Kidney capillary endothelial cell (primary cell): ENCODE data around the gene IP6K2.
A peak's percentile ranks its signal among the peaks of the same experiment; 100 is the strongest.
"Not testable (repeated sequence)": the region's sequence is repeated elsewhere in the genome, so short reads cannot be mapped to it uniquely, and the experiment has no call there.

Experiments
- DNase-seq: peaks from one replicate; pipeline ENCODE4 v3.0.0-alpha.2; 2018; ENCODE audit warnings: low spot score

The IP6K2 gene

GRCh38 chr3:48716982-48717746 is at the start of gene IP6K2:
Gene IP6K2 (minus strand): TSS chr3:48717221. CDS start chr3:48695291, 21,930 bp downstream.
- peak; percentile 99 for DNase-seq

- no peak for DNase-seq
These were observed 48.4 kb upstream of the IP6K2 start for GRCh38 chr3:48765376-48765775.

GRCh38 chr3:48762816-48763215 is 45.8 kb upstream of the IP6K2 start:
- DNase-seq = no peak

GRCh38 chr3:48759991-48760540 is 43.0 kb upstream of the IP6K2 start:
- DNase-seq = not testable (repeated sequence)

GRCh38 chr3:48759531-48759930 is 42.5 kb upstream of the IP6K2 start:
- not testable (repeated sequence) for DNase-seq

- DNase-seq = no peak
These were observed 42.0 kb upstream of the IP6K2 start for GRCh38 chr3:48759071-48759470.

GRCh38 chr3:48756640-48757039 is 39.6 kb upstream of the IP6K2 start:
- no peak for DNase-seq

- DNase-seq = no peak
These were observed 33.8 kb upstream of the IP6K2 start for GRCh38 chr3:48750856-48751255.

- no peak for DNase-seq
These were observed 31.7 kb upstream of the IP6K2 start for GRCh38 chr3:48748754-48749153.

- no peak for DNase-seq
These were observed 30.7 kb upstream of the IP6K2 start for GRCh38 chr3:48747706-48748105.

- DNase-seq = no peak
These were observed 30.1 kb upstream of the IP6K2 start for GRCh38 chr3:48747015-48747615.

- no peak for DNase-seq
These were observed 26.8 kb upstream of the IP6K2 start for GRCh38 chr3:48743773-48744172.

GRCh38 chr3:48741226-48741625 is 24.2 kb upstream of the IP6K2 start:
- not testable (repeated sequence) for DNase-seq

- peak; percentile 69 for DNase-seq
These were observed 23.2 kb upstream of the IP6K2 start for GRCh38 chr3:48739955-48740823.

- no peak for DNase-seq
These were observed 22.6 kb upstream of the IP6K2 start for GRCh38 chr3:48739617-48739954.

- no peak for DNase-seq
These were observed 22.1 kb upstream of the IP6K2 start for GRCh38 chr3:48738926-48739616.

GRCh38 chr3:48738144-48738536 is 21.1 kb upstream of the IP6K2 start:
- DNase-seq = no peak

GRCh38 chr3:48735075-48735767 is 18.2 kb upstream of the IP6K2 start:
- DNase-seq = not testable (repeated sequence)

- not testable (repeated sequence) for DNase-seq
These were observed 17.5 kb upstream of the IP6K2 start for GRCh38 chr3:48734541-48734940.

- DNase-seq = not testable (repeated sequence)
These were observed 16.9 kb upstream of the IP6K2 start for GRCh38 chr3:48733752-48734518.
